ENCODE data around the gene FAM184A.

FAM184A gene

DNA sequence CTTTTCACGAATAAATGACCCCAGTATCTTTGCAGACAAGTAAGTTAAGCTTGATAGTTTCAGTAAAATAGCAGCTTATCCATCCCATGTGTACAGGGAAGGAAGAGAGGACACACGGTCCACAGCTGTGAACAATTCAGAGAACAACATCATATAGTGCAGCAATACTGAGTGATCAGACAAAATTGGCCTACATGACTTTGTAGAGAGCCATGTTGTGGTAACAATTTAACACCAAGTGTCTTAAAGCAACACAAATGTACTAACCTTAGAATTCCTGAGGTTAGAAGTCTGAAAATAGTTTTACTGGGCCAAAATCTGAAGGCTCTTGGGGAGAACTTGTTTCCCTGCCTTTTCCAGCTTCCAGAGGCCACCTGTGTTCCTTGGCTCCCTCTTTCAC, 12.5 kb downstream of the FAM184A start:
- no peak overlapping the region for H3K4me3 ChIP-seq (ENCODE audit: low read depth, low read length)
- DNase-seq (ENCODE audit: low read depth) = no peak

DNA sequence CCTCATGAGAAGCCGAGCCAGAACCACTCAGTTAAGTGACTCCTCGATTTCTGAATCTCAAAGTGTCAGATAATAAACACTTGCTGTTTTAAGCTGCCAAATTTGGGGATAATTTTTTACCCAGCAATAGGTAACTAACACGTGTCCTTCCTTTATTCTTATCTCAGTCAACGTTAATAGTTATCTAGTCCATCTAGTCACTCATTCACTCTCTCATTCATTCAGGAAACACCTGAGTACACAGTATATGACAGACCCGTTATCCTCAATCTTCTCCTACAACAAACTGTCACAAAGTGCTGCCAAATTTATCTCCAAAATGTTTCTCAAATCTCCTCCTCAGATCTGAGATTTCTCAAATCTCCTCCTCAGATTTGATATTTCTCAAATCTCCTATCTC, 13.1 kb downstream of the FAM184A start:
- H3K4me3 ChIP-seq (ENCODE audit: low read depth, low read length) = no peak overlapping the region
- no peak for DNase-seq (ENCODE audit: low read depth)

DNA sequence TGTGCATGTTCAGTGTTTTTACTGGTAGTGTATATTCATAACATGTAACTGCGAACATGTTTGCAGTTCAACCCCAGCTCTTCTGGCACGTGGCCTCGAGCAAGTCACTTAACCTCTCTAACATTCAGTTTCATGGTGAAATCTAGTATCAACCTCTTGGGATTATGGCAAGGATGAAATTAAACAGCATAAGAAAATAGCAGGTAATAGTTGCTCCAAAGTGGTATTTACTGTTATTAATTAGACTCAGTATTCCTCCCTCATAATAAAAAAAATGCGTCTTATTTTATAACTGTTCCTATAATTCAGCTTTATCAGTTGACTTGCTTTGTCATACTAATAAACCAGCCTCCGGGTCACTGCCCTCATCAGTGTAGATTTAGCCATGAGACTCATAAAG, 15.0 kb downstream of the FAM184A start:
- H3K4me3 ChIP-seq (ENCODE audit: low read depth, low read length) = no peak overlapping the region
- no peak for DNase-seq (ENCODE audit: low read depth)

DNA sequence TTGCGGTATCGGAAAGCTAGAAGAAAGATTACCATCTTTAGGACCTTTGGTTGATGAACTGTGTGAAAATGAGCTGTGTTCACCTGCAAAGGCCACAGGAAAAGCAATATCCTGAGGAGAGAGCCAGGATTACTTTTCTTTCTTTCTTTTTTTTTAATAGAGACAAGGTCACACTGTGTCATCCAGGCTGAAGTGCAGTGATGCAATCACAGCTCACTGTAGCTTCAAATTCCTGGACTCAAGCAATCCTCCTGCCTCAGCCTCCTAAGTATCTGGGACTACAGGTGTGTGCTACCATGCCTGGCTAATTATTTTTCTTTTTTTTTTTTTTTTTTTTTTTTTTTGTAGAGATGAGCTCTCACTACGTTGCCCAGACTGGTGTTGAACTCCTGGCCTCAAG, 17.2 kb downstream of the FAM184A start:
- no peak overlapping the region for H3K4me3 ChIP-seq (ENCODE audit: low read depth, low read length)
- no peak for DNase-seq (ENCODE audit: low read depth)

DNA sequence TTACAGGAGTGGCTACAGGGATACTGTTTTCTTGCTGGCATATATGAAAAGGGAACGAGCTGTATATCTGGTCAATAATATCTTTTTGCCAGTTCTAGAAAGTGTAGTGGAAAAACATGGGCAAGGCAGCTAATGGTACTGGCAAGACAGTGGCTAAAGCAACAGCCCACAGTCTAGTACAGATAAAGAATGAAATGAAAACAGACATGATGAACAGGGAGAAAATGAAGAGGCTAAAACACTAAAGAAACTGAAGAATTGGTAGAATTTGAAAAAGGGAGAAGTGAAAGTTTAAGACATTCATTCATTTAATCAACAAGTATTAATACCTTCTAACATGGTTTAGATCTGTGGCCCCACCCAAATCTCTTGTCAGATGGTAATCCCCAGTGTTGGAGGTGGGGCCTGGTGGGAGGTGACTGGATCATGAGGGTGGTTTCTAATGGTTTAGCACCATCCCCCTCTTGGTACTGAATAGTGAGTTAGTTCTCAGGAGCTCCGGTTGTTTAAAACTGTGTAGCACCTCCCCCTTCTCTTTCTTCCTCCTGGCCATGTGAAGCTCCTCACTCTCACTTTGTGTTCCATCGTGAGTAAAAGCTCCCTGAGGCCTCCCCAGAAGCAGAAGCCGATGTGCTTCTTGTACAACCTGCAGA, 18.1 kb downstream of the FAM184A start:
- H3K4me3 ChIP-seq (ENCODE audit: low read depth, low read length) = no peak overlapping the region
- no peak for DNase-seq (ENCODE audit: low read depth)

DNA sequence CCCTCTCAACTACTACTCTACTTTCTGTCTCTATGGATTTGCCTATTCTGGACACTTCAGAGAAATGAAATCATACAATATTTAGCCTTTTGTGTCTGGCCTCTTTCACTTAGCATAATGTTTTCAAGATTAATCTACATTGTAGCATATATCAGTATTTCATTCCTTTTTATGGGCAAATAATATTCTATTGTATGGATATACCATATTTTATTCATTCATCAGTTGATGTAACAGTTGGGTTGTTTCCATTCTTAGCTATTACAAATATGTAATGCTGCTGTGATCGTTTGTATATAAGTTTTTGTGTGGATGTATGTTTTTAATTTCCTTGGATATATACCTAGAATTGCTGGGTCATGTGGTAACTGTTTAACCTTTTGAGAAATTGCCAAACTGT, 23.4 kb downstream of the FAM184A start:
- H3K4me3 ChIP-seq (ENCODE audit: low read depth, low read length) = no peak overlapping the region
- no peak for DNase-seq (ENCODE audit: low read depth)

DNA sequence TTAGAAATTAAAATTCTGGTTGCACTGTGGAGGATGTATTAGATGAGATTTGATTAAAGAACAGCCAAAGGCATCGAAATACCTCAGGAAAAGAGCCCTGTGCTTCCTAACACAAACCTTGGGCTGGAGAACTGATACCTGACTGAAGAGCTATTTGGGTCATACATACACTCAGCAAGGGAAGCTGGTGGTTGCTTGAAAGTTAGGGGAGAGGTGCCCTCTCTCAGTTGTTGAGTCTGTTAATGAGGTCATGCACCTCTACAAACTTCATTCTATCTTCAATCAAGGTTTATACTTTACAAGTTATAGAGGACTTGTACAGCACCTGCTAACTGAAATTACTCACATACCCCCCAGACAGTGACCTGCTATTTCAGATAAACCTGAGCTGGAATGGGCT, 25.5 kb downstream of the FAM184A start:
- no peak overlapping the region for H3K4me3 ChIP-seq (ENCODE audit: low read depth, low read length)
- DNase-seq (ENCODE audit: low read depth) = no peak

DNA sequence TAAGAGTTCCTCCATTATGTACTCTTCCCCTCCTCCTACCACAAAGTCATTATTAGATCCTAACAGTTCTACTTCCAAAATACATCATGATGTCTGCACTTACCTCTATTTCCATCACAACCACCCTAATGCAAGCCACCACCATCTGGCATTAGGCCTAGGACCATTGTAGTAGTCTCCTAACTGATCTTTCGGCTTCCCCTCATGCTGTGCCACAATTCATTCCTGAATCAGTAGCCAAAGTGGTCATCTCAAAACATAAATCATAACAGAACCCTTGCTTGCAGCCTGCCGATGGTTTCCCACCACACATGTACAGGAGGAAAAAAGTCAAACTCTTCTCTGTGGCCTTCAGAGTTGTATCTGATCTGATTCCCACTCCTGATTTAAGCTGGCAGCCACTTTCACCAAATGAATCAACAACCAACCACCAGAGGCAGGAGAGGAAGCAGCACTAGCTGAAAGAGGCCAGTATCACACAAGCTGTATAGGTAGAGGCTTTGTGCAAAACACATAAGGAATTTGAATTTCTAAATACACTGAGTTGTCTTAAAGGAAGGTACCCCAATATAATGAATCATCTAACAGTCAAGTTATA, 26.1 kb downstream of the FAM184A start:
- no peak overlapping the region for H3K4me3 ChIP-seq (ENCODE audit: low read depth, low read length)
- no peak for DNase-seq (ENCODE audit: low read depth)

DNA sequence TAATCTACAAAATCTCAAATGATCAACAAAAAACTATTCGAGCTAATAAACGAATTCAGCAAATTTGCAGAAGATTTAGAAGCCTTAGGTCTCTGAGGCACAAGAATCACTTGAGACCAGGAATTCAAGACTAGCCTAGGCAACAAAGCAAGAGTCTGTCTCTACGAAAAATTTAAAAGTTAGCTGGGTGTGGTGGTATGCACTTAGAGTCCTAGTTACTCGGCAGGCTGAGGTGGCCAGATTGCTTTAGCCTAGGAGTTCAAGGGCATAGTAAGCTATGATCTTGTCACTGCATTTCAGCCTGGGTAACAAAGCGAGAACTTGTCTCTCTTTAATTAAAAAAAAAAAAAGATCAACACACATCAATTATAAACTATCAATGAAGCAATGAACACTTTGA, 34.2 kb downstream of the FAM184A start:
- H3K4me3 ChIP-seq (ENCODE audit: low read depth, low read length) = no peak overlapping the region
- DNase-seq (ENCODE audit: low read depth) = no peak

DNA sequence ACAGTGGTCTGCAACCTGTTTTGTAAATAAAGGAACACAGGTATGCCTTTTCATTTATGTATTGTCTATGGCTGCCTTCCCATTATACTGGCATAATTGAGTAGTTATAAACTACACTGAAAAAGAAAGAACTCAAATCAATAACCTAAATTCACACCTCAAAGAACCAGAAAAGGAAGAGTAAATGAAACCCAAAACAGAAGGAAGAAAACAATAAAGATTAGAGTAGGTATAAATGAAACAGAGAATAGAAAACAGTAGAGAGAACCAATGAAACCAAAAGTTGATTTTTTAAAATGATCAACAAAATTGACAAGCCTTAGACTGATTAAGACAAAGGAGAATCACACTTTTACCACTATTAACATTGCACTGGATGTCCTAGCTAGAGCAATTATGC, 34.7 kb downstream of the FAM184A start:
- DNase-seq (ENCODE audit: low read depth) = no peak
- no peak overlapping the region for H3K4me3 ChIP-seq (ENCODE audit: low read depth, low read length)

DNA sequence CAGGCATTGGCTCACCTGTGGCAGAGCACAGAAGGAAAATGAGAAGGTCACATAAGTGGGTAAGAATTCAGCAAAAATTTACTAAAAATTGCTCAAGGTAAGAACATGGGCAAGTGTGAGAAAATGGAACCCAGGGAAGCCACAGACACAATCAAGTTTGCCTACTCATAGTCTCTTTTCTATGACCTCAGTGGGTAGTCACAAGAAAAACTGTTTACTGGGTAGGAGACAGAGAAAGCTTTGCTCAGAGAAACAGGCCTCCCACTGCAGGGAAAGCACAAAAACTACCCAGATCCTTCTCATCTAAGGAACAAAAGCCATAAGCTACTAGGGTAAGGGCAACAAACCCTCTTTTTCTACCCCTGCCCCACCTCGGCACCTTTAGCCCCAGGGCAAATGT, 35.2 kb downstream of the FAM184A start:
- no peak for DNase-seq (ENCODE audit: low read depth)
- no peak overlapping the region for H3K4me3 ChIP-seq (ENCODE audit: low read depth, low read length)

DNA sequence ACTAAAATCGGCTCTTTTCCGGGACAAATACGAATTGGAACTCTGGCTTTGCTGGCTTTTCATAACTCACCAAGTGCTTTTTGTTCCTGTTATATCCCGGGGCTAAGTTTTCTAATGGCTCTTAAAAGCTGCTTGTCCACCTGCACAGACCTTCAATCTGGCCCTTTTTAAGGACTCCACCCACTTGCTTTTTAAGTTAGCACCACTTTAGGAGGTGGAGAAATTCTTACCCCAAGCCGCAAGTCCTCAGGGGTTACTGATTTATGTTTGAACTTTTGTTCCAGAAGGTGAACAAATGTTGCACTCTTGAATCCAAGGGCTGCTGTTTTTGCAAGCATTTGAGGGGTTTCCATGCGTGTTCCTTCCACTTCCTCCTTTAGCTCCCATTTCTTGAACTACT, 37.8 kb downstream of the FAM184A start:
- no peak overlapping the region for H3K4me3 ChIP-seq (ENCODE audit: low read depth, low read length)
- DNase-seq (ENCODE audit: low read depth) = no peak

DNA sequence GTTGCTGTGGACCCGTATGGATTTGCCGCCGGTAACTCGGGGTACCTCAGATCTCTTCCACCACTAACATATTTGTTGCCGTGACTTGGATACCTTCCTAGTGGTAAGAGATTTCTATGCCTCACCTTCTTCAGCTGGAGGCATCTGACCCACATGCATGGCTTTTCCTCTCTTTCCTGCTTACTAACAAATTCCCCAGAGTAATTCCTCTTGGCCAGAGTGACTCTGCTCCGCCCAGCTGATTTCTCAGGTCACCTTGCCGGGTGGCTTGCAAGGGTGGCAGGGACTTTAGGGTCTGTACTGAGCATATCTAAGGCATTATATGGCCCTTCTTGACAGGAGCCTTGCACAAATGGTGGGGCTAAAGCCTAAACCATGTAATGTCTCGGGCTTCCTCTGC, 38.2 kb downstream of the FAM184A start:
- no peak for DNase-seq (ENCODE audit: low read depth)
- no peak overlapping the region for H3K4me3 ChIP-seq (ENCODE audit: low read depth, low read length)

DNA sequence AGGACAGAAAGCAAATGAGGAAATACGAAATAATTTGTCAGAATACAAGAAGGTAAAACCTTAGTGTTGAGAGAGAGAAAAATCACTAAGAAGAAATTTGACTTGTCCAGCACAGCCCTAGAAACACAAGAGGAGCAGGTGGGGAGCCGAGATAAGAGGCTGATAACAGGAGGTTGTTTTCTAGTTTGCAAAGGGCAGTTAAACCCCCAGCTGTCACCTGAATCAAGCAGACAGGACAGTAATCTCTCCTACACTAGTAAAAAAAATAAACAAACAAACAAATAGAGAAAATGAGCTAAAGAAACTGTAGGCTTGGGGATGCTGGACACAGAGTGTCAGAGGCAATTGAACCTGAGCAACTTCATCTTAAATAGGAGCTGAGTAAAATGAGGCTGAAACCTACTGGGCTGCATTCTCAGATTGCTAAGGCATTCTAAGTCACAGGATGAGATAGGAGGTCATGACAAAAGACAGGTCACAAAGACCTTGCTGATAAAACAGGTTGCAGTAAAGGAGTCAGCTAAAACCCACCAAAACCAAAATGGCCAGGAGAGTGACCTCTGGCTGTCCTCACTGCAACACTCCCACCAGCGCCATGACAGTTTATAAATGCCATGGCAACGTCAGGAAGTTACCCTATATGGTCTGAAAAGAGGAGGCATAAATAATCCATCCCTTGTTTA, 40.4 kb downstream of the FAM184A start:
- no peak for DNase-seq (ENCODE audit: low read depth)
- H3K4me3 ChIP-seq (ENCODE audit: low read depth, low read length) = no peak overlapping the region

DNA sequence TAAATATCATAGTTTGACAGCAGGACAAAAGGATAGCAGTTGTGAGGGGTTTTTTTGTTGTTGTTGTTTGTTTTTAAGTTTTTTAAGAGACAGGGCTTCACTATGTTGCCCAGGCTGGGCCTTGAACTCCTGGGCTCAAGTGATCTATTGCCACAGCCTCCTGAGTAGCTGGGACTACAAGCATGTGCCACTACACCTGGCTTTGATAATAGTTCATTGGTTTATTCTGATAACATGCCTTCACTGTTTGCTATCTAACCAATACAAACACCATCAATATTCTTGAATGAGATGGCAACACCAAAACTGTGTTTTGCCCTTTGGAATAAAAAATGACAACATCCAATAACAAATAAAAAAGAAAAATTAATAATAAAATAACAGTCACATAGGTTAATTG, 41.2 kb downstream of the FAM184A start:
- H3K4me3 ChIP-seq (ENCODE audit: low read depth, low read length) = no peak overlapping the region
- no peak for DNase-seq (ENCODE audit: low read depth)

DNA sequence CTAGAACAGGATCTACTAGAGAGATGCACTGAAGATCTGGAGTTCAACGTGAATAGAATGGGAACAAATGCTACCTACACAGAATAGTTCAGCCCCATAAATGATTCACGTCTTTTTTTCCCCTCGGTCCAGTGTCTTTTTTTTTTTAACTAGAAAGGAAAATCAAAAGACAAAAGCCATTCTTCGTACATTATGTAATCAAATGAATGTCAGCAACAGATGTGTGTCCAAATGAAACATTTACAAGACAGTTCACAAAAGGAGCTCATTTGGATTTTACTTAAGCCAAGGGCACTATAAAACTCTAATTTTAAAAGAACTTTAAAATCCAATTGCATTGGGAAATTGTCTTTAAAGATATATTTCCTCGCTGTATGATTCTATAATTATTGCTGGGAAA, 42.4 kb downstream of the FAM184A start:
- no peak for DNase-seq (ENCODE audit: low read depth)
- no peak overlapping the region for H3K4me3 ChIP-seq (ENCODE audit: low read depth, low read length)

DNA sequence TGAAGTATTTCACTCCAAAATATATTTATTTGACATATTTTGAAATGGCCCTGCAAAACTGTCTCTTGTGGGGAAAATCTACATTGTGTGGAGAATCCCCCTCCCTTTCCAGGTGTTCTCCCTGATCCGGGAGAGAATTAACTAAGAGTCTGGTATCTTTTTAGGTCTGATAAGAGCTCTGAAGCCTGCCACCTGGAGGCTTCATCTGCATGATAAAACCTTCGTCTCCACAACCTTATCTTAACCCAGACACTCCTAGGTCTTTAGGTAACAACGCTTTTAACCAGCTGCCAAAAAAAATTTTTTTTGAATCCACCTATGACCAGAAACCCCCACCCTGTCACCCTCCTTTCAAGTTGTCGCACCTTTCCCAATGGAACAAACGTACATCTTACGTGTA, 43.0 kb downstream of the FAM184A start:
- no peak overlapping the region for H3K4me3 ChIP-seq (ENCODE audit: low read depth, low read length)
- DNase-seq (ENCODE audit: low read depth) = no peak

DNA sequence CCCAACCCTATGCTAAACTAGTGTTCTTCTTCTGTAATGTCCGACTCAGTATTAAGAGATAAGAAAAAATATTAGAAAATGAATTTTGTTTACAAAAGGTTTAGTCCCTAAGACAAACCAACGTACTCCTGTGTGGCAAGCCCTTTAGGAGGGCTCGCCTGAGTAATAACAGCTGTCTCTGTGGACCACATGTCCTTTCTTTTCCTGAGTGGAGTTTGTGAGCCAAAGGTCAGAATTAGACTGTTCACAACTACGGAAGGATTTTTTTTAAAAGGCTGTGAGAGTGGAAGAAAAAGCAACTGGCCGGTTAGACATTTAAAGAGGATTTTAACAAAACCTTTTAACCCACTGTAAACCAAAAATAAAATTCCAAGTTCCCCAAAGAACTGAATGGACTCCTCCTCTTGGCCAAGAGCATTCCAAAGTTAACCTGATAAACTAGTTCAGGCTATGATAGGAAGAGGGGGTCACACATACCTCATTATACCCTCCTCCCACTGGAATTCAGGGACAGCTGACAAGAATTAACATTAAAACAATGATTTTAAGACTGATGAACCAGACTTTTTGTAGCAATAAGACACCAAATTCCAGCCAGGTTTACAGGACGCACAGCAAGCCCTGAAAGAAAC, 43.5 kb downstream of the FAM184A start:
- H3K4me3 ChIP-seq (ENCODE audit: low read depth, low read length) = no peak overlapping the region
- no peak for DNase-seq (ENCODE audit: low read depth)

DNA sequence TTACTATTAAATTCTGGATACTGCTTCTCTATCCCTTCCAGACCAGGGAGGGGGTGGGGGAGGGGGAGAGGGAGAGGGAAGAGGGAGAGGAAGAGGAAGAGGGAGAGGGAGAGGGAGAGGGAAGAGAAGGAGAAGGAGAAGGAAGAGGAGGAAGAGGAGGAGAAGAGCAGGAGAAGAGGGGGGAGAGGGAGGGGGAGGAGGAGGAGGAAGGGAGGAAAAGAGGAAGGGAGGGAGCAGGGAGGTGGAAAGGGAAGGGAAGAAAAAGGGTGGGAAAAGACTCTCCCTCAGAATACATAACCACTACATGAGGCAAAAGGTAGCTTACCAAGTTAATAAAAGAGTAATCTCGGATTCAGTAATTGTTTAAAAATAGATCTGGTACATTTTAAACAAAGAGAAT, 46.0 kb downstream of the FAM184A start:
- no peak overlapping the region for H3K4me3 ChIP-seq (ENCODE audit: low read depth, low read length)
- no peak for DNase-seq (ENCODE audit: low read depth)

DNA sequence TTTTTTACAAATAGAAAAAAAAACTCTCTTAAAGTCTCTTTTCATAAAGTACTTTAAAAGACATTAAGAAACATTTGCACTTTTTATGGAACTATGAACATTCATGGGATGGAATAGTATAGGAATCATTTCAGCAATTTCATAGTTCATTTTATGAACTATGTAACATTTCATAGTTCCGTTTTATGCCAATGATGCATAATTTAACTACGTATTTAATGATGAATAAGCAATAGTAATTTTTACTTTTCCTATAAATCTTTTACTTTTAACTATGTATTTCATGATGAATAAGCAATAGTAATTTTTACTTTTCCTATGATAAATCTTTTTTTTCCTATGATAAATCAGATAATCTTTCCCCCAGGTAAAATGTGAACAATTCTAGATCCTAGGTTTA, 47.7 kb downstream of the FAM184A start:
- no peak overlapping the region for H3K4me3 ChIP-seq (ENCODE audit: low read depth, low read length)
- no peak for DNase-seq (ENCODE audit: low read depth)

DNA sequence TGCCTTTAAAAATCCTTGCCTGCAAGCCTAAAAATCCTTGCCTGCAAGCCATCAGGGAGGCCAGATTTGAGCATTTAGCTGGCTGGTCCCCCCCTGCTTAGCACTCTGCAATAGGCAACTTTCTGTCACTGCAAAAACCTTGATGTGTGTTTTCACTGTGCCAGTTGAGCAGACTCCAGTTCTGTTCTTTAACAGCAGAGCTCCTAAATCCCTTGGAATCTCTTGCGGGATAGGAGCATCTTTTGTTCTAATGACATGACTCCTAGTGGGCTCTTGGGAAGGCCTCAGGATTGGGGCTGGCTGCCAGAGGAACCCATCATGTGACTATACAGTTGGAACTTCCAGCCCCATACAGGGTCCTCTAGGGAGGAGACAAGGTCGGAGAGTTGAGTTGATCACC, 50.4 kb downstream of the FAM184A start:
- DNase-seq (ENCODE audit: low read depth) = no peak
- no peak overlapping the region for H3K4me3 ChIP-seq (ENCODE audit: low read depth, low read length)
